ENCODE data around the gene PSAT1. TPM values are rescaled to one million over a fixed set of nuclear protein-coding genes. Genes with fewer than 3 reads are reported as not detected.

Gene PSAT1
- total and polyA plus RNA-seq, 2 of the 8 experiments (the other 6 are each of a cell fraction or from before 2014, with no cell fraction given), result 204 to 341 TPM

DNA sequence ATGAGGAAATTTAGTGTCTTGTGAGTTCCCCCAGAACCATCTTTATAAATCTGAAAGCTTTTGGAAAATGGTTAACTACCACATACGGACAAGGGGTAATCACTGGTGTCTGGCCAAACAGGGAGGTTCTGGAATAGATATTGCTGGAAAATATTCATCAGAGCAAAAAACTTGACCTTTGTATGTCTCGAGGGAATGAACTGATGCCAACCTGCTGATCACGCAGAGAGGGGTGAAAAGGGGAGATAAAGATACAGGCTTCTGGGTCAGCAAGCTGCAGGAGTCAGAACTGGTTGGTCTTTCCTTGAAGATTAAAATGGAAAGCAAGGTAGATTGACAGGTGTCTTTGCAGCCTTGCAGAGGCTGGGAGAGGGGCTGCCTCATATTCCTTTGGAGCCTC is 35.5 kb downstream of the PSAT1 start:
- Histone ChIP-seq H3K9ac (replicated peaks in 1 of 4; ENCODE audit: extremely low read depth in 1 of 4, low read depth in 3 of 4, low read length in 3 of 4) (no peak overlapping the region), H3K9me3 (ENCODE audit: insufficient read depth in 2 of 2, low read depth in 1 of 2, low read length in 1 of 2) (peaks cover 3 to 9% of the 10 kb centered on the region in 2 experiments; a peak in 1 of 4 replicates), H3K79me2 (ENCODE audit: control insufficient read depth in 1 of 2, insufficient read depth in 2 of 2, low read length in 2 of 2) (no peaks in the 10 kb centered on the region; a peak in 1 of 4 replicates), H4K20me1 (replicated peaks in 1 of 2; ENCODE audit: control insufficient read depth in 1 of 2, insufficient read depth in 2 of 2, low read length in 2 of 2) (peaks cover 2 to 3% of the 10 kb centered on the region in 2 experiments), H2AK5ac (ENCODE audit: low read depth, low read length) (no peak overlapping the region), H4K91ac (replicated peaks; ENCODE audit: insufficient read length, low read length) (no peak overlapping the region), H2BK5ac (ENCODE audit: low read depth, low read length) (no peak overlapping the region), H2BK120ac (replicated peaks; ENCODE audit: low read depth, low read length) (no peak overlapping the region), H3K79me1 (ENCODE audit: low read depth, low read length) (peaks cover 3% of the 10 kb centered on the region), H3K23me2 (ENCODE audit: low read depth, low read length) (no peaks in the 10 kb centered on the region), H3K4me2 (ENCODE audit: insufficient read depth in 1 of 2, low read depth in 2 of 2, low read length in 2 of 2) (no peak overlapping the region), H3K23ac (ENCODE audit: insufficient read length) (no peak overlapping the region), H4K8ac (ENCODE audit: extremely low read depth, insufficient read depth, low read length) (no peak overlapping the region), H4K5ac (ENCODE audit: insufficient read length, low read depth, low read length) (no peak overlapping the region), H2BK15ac (ENCODE audit: low read length) (no peak overlapping the region), H3K27ac (ENCODE audit: low read depth, low read length) (no peak overlapping the region), H2BK20ac (ENCODE audit: low read length) (no peak overlapping the region), H3K14ac (ENCODE audit: insufficient read length) (no peak overlapping the region), H3K4me1 (replicated peaks in 1 of 4; ENCODE audit: control insufficient read depth in 3 of 4, insufficient read depth in 4 of 4, low read length in 3 of 4) (no peaks in the 10 kb centered on the region), H3K18ac (ENCODE audit: extremely low read depth, low read length) (no peak overlapping the region), H2BK12ac (ENCODE audit: low read depth, low read length) (no peak overlapping the region), H3K4me3 (ENCODE audit: extremely low read depth in 1 of 4, insufficient read depth in 2 of 4, low read depth in 3 of 4, low read length in 4 of 4) (no peak overlapping the region), H3K27me3 (replicated peaks in 1 of 4; ENCODE audit: control insufficient read depth in 3 of 4, extremely low read depth in 1 of 4, insufficient read depth in 3 of 4, low read length in 3 of 4) (no peaks in the 10 kb centered on the region), H3K56ac (replicated peaks; ENCODE audit: insufficient read length, low read depth, low read length) (no peak overlapping the region), H3K4ac (replicated peaks; ENCODE audit: insufficient read length, low read depth, low read length) (no peak overlapping the region), H3K36me3 (ENCODE audit: control insufficient read depth in 2 of 4, insufficient read depth in 4 of 4, low read length in 3 of 4) (peaks cover 3 to 48% (median 28%) of the 10 kb centered on the region in 4 experiments; a peak in 7 of 8 replicates), H2AFZ (ENCODE audit: low read length) (no peak overlapping the region)
- DNase-seq (ENCODE audit: low read depth in 1 of 2, low spot score in 2 of 2) (no peak), FAIRE-seq (no peak)
- POLR2A ChIA-PET (ENCODE audit: partially characterized antibody), result interaction anchor here (0.8 to 17.1 kb wide), 5 partner anchors 10 to 28 kb away, joined by 3 to 520 read pairs (median 7); partner anchors contain the start of gene PSAT1
- CTCF ChIA-PET (ENCODE audit: partially characterized antibody), result no interaction called here
- 88% methylated on average over 3 of the region's 3 CpGs; no CpG with 5 or more reads in 1 of the 2 experiments for WGBS, 2 experiments (ENCODE audit: extremely low coverage in 1 of 2, insufficient coverage in 1 of 2, insufficient read length in 1 of 2, insufficient replicate concordance in 2 of 2, low coverage in 1 of 2, low lambda C conversion rate in 2 of 2, missing lambda C conversion rate in 1 of 2)
- TF ChIP-seq YY1 (IDR thresholded peaks at IDR 0.05; ENCODE audit: low read depth, low read length) (no peak), JUND (IDR thresholded peaks at IDR 0.05; ENCODE audit: low read length) (no peak), POLR2AphosphoS5 (IDR thresholded peaks at IDR 0.05; ENCODE audit: low read depth, low read length) (no peak), NRF1 (IDR thresholded peaks at IDR 0.05; ENCODE audit: low read depth, low read length) (no peak), CBX8 (IDR thresholded peaks at IDR 0.05; ENCODE audit: borderline replicate concordance, low read depth, low read length) (no peak), BCL11A (IDR thresholded peaks at IDR 0.05; ENCODE audit: low read depth in 2 of 2, low read length in 2 of 2) (no peak), CEBPB (IDR thresholded peaks at IDR 0.05; ENCODE audit: low read depth, low read length) (no peak), KDM1A (IDR thresholded peaks at IDR 0.05; ENCODE audit: borderline replicate concordance, low read length) (no peak)
- TF ChIP-seq, protein P1, sequence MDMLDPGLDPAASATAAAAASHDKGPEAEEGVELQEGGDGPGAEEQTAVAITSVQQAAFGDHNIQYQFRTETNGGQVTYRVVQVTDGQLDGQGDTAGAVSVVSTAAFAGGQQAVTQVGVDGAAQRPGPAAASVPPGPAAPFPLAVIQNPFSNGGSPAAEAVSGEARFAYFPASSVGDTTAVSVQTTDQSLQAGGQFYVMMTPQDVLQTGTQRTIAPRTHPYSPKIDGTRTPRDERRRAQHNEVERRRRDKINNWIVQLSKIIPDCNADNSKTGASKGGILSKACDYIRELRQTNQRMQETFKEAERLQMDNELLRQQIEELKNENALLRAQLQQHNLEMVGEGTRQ (IDR thresholded peaks at IDR 0.05; ENCODE audit: low read length), result no peak

All from H1 (cell line).